ENCODE results near the gene OTOP1.

DNA sequence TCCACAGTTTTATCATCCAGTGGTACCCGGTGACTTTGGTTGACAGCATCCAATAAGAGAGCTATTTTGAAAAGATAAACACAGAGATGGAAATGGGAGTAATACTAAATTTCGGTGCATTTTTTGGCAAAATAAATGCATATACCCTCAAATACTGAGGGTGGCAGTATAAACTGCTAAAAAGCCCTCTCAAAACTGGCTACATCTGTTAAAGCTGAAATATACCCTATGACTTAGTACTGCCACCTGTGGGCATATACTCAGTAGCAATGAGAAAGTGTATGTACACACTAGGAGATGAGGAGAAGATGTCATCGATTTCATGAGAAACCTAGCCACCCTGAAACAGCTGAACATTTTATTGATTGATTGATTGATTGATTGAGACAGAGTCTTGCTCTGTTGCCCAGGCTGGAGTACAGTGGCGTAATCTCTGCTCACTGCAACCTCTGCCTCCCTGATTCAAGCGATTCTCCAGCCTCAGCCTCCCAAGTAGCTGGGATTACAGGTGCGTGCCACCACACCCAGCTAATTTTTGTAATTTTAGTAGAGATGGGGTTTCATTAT, 33.5 kb upstream of the OTOP1 start:
- TF ChIP-seq MXI1 (IDR thresholded peaks at IDR 0.05; ENCODE audit: low read depth, low read length): no peak
- no peak for TF ChIP-seq BHLHE40 (IDR thresholded peaks at IDR 0.05; ENCODE audit: borderline replicate concordance in 1 of 2, low read depth in 2 of 2, low read length in 1 of 2)
- TF ChIP-seq POLR2A (IDR thresholded peaks at IDR 0.05; ENCODE audit: low read depth, low read length): no peak
- no peak for TF ChIP-seq SMAD1 (IDR thresholded peaks at IDR 0.05; ENCODE audit: low read depth, partially characterized antibody)
- TF ChIP-seq, protein P1, sequence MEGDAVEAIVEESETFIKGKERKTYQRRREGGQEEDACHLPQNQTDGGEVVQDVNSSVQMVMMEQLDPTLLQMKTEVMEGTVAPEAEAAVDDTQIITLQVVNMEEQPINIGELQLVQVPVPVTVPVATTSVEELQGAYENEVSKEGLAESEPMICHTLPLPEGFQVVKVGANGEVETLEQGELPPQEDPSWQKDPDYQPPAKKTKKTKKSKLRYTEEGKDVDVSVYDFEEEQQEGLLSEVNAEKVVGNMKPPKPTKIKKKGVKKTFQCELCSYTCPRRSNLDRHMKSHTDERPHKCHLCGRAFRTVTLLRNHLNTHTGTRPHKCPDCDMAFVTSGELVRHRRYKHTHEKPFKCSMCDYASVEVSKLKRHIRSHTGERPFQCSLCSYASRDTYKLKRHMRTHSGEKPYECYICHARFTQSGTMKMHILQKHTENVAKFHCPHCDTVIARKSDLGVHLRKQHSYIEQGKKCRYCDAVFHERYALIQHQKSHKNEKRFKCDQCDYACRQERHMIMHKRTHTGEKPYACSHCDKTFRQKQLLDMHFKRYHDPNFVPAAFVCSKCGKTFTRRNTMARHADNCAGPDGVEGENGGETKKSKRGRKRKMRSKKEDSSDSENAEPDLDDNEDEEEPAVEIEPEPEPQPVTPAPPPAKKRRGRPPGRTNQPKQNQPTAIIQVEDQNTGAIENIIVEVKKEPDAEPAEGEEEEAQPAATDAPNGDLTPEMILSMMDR (IDR thresholded peaks at IDR 0.05 in 2 of 3, conservative IDR thresholded peaks at IDR 0.05 in 1 of 3; ENCODE audit: control insufficient read depth in 2 of 3, extremely low read depth in 1 of 3, insufficient read depth in 1 of 3, low read depth in 3 of 3, low read length in 3 of 3): peak; percentile 34 to 51 (median 47); a peak in 5 of 6 replicates
- TF ChIP-seq NR2C2 (IDR thresholded peaks at IDR 0.05; ENCODE audit: borderline replicate concordance, control insufficient read depth, insufficient read length, low read depth): no peak
- TF ChIP-seq EZH2 (IDR thresholded peaks at IDR 0.05; ENCODE audit: borderline replicate concordance, control insufficient read depth, low read depth, low read length): no peak
- no peak for TF ChIP-seq PAX8 (IDR thresholded peaks at IDR 0.05)
- TF ChIP-seq BRCA1 (IDR thresholded peaks at IDR 0.05; ENCODE audit: low read depth, low read length): no peak
- TF ChIP-seq SP1 (IDR thresholded peaks at IDR 0.05; ENCODE audit: low read depth, low read length): no peak
